GM23338 (cell line): ENCODE results near the gene PDIA2. TPM values are rescaled to one million over a fixed set of nuclear protein-coding genes. Genes with fewer than 3 reads are reported as not detected.

Experiments
- ATAC-seq: fragments of 200-7000 bp; cut with Tn5 transposase; 3 replicates; pipeline ENCODE4 v1.9.1; 2020
- DNase-seq: peaks from one replicate; pipeline ENCODE4 v3.0.0-alpha.2; 2015; ENCODE audit warnings: low spot score
- H2AFZ ChIP-seq: fragments of 200-600 bp; sonication (generic); 2 replicates; pipeline ENCODE4 v1.8.0; 2016; ENCODE audit warnings: antibody characterized with exemption, mild to moderate bottlenecking, moderate library complexity
- H3F3A ChIP-seq: fragments of 200-600 bp; sonication (generic); replicated peaks from 2 replicates; pipeline ENCODE4 v1.8.0; 2017; ENCODE audit warnings: antibody characterized with exemption, mixed run types, low read depth
- H3K27ac ChIP-seq: fragments of 200-600 bp; sonication (generic); 2 replicates; pipeline ENCODE4 v1.6.1; 2016; ENCODE audit warnings: low read depth
- H3K27me3 ChIP-seq: fragments of 200-600 bp; sonication (generic); 2 replicates; pipeline ENCODE4 v1.8.0; 2016; ENCODE audit warnings: mild to moderate bottlenecking, mixed run types, moderate library complexity; ENCODE audit not compliant: insufficient read depth
- H3K36me3 ChIP-seq: fragments of 200-600 bp; sonication (generic); 2 replicates; pipeline ENCODE4 v1.8.0; 2016; ENCODE audit warnings: mild to moderate bottlenecking; ENCODE audit not compliant: insufficient read depth
- H3K4me1 ChIP-seq: fragments of 200-600 bp; sonication (generic); 2 replicates; pipeline ENCODE4 v1.8.0; 2016; ENCODE audit warnings: mild to moderate bottlenecking, moderate library complexity; ENCODE audit not compliant: insufficient read depth
- H3K4me2 ChIP-seq: fragments of 200-600 bp; sonication (generic); 2 replicates; pipeline ENCODE4 v1.7.1; 2017; ENCODE audit warnings: mixed run types
- H3K4me3 ChIP-seq: fragments of 200-600 bp; sonication (generic); 2 replicates; pipeline ENCODE4 v1.6.1; 2016; ENCODE audit warnings: mixed run types
- H3K79me2 ChIP-seq: fragments of 200-600 bp; sonication (generic); replicated peaks from 2 replicates; pipeline ENCODE4 v1.8.0; 2017; ENCODE audit warnings: mild to moderate bottlenecking; ENCODE audit not compliant: insufficient read depth
- H3K9me2 ChIP-seq: fragments of 200-600 bp; sonication (generic); 2 replicates; pipeline ENCODE4 v1.8.0; 2017; ENCODE audit not compliant: insufficient read depth
- H4K20me1 ChIP-seq: fragments of 200-600 bp; sonication (generic); replicated peaks from 2 replicates; pipeline ENCODE4 v1.8.0; 2017; ENCODE audit warnings: mild to moderate bottlenecking; ENCODE audit not compliant: insufficient read depth
- H3K27ac Mint-ChIP-seq: 2 replicates; pipeline ENCODE4 v1.8.0; 2020; ENCODE audit warnings: inconsistent platforms, mild to moderate bottlenecking, moderate library complexity, mixed read lengths
- H3K27me3 Mint-ChIP-seq: 3 replicates; pipeline ENCODE4 v1.8.0; 2022; ENCODE audit warnings: low read depth, mild to moderate bottlenecking, moderate library complexity, mixed read lengths, inconsistent platforms; ENCODE audit not compliant: insufficient read depth, poor library complexity
- H3K36me3 Mint-ChIP-seq: 3 replicates; pipeline ENCODE4 v1.8.0; 2021; ENCODE audit warnings: low read depth, mild to moderate bottlenecking, inconsistent platforms, moderate library complexity, mixed read lengths
- H3K4me1 Mint-ChIP-seq: 3 replicates; pipeline ENCODE4 v1.8.0; 2020; ENCODE audit warnings: mild to moderate bottlenecking, inconsistent platforms, mixed read lengths
- H3K4me3 Mint-ChIP-seq: 3 replicates; pipeline ENCODE4 v1.8.0; 2021; ENCODE audit warnings: moderate library complexity, mild to moderate bottlenecking, inconsistent platforms, mixed read lengths
- H3K9me3 Mint-ChIP-seq: 3 replicates; pipeline ENCODE4 v1.8.0; 2020; ENCODE audit warnings: moderate library complexity, mild to moderate bottlenecking, inconsistent platforms, mixed read lengths
- CREB1 ChIP-seq: fragments of 250-450 bp; sonication (Bioruptor Pico); IDR thresholded peaks from 2 replicates; pipeline ENCODE4 v1.5.0; 2020; ENCODE audit warnings: low read depth, mild to moderate bottlenecking, moderate library complexity
- EZH2 ChIP-seq: fragments of 200-600 bp; sonication (generic); IDR thresholded peaks from one replicate; pipeline ENCODE4 v1.8.0; 2017; ENCODE audit warnings: antibody characterized with exemption, mild to moderate bottlenecking, low read depth; ENCODE audit not compliant: unreplicated experiment
- EZH2phosphoT487 ChIP-seq: fragments of 200-600 bp; sonication (generic); IDR thresholded peaks from one replicate; pipeline ENCODE4 v1.8.1; 2018; ENCODE audit warnings: antibody characterized with exemption; ENCODE audit not compliant: unreplicated experiment
- JUNB ChIP-seq: IDR thresholded peaks from one replicate; pipeline ENCODE4 v1.6.1; 2016; ENCODE audit warnings: antibody characterized with exemption; ENCODE audit not compliant: unreplicated experiment
- POLR2AphosphoS5 ChIP-seq: IDR thresholded peaks from 2 replicates; pipeline ENCODE4 v1.6.1; 2016; ENCODE audit warnings: antibody characterized with exemption, low read depth
- STAT1 ChIP-seq: IDR thresholded peaks from one replicate; pipeline ENCODE4 v1.6.1; 2016; ENCODE audit warnings: antibody characterized with exemption; ENCODE audit not compliant: unreplicated experiment
- ZNF114 ChIP-seq: fragments of 250-450 bp; sonication (Bioruptor Pico); IDR thresholded peaks from 2 replicates; pipeline ENCODE4 v1.5.0; 2020; ENCODE audit warnings: mild to moderate bottlenecking, moderate library complexity
- ZNF331 ChIP-seq: fragments of 250-450 bp; sonication (Bioruptor Pico); IDR thresholded peaks from 2 replicates; pipeline ENCODE4 v1.5.0; 2020; ENCODE audit warnings: low read depth, mild to moderate bottlenecking, moderate library complexity
- polyA plus RNA-seq: library from polyadenylated mRNA; unstranded; fragments of >200 nt; fragmentation: Nextera tagmentation; extraction: Ambion mirVana; gene quantifications from 2 replicates; pipeline ENCODE4 v1.2.1, GENCODE V29; 2016
- total RNA-seq: library from RNA; depleted of rRNA; stranded (reverse); fragments of >200 nt; shearing (Covaris generic); gene quantifications from 2 replicates; pipeline ENCODE4 v1.2.3, GENCODE V29; 2014
- TF ChIP-seq, protein P1 (sequence below): fragments of 250-450 bp; sonication (Bioruptor Pico); IDR thresholded peaks from 2 replicates; pipeline ENCODE4 v1.5.0; 2020; ENCODE audit warnings: mild to moderate bottlenecking, moderate library complexity

The PDIA2 gene
- total and polyA plus RNA-seq, 2 experiments from 2014 or later: 0.39 to 0.87 TPM

GRCh38 chr16:272633-273546 is 10.1 kb upstream of the PDIA2 start:
- no peak overlapping the region for H3K4me3 Mint-ChIP-seq
- ATAC-seq: no peak
- Histone ChIP-seq H2AFZ (no peak overlapping the region), H3K27ac (no peak overlapping the region), H3K4me1 (no peaks in the 10 kb centered on the region), H3K9me2 (no peaks in the 10 kb centered on the region), H3K79me2 (no peaks in the 10 kb centered on the region), H3F3A (no peaks in the 10 kb centered on the region; the same call in 1 of the 2 replicates), H3K4me3 (no peak overlapping the region), H3K36me3 (no peaks in the 10 kb centered on the region), H3K4me2 (no peak overlapping the region), H3K27me3 (peaks cover 30% of the 10 kb centered on the region), H4K20me1 (no peaks in the 10 kb centered on the region)
- no peaks in the 10 kb centered on the region; the same call in 2 of the 3 replicates for H3K36me3 Mint-ChIP-seq
- no peaks in the 10 kb centered on the region; the same call in 2 of the 3 replicates for H3K9me3 Mint-ChIP-seq
- DNase-seq: no peak
- no peaks in the 10 kb centered on the region for H3K4me1 Mint-ChIP-seq
- H3K27ac Mint-ChIP-seq: no peak overlapping the region
- TF ChIP-seq POLR2AphosphoS5 (no peak), ZNF114 (no peak), STAT1 (no peak), EZH2phosphoT487 (no peak), JUNB (no peak), CREB1 (CRISPR knock-in tag) (no peak), ZNF331 (CRISPR knock-in tag) (no peak), EZH2 (no peak)
- TF ChIP-seq, protein P1, sequence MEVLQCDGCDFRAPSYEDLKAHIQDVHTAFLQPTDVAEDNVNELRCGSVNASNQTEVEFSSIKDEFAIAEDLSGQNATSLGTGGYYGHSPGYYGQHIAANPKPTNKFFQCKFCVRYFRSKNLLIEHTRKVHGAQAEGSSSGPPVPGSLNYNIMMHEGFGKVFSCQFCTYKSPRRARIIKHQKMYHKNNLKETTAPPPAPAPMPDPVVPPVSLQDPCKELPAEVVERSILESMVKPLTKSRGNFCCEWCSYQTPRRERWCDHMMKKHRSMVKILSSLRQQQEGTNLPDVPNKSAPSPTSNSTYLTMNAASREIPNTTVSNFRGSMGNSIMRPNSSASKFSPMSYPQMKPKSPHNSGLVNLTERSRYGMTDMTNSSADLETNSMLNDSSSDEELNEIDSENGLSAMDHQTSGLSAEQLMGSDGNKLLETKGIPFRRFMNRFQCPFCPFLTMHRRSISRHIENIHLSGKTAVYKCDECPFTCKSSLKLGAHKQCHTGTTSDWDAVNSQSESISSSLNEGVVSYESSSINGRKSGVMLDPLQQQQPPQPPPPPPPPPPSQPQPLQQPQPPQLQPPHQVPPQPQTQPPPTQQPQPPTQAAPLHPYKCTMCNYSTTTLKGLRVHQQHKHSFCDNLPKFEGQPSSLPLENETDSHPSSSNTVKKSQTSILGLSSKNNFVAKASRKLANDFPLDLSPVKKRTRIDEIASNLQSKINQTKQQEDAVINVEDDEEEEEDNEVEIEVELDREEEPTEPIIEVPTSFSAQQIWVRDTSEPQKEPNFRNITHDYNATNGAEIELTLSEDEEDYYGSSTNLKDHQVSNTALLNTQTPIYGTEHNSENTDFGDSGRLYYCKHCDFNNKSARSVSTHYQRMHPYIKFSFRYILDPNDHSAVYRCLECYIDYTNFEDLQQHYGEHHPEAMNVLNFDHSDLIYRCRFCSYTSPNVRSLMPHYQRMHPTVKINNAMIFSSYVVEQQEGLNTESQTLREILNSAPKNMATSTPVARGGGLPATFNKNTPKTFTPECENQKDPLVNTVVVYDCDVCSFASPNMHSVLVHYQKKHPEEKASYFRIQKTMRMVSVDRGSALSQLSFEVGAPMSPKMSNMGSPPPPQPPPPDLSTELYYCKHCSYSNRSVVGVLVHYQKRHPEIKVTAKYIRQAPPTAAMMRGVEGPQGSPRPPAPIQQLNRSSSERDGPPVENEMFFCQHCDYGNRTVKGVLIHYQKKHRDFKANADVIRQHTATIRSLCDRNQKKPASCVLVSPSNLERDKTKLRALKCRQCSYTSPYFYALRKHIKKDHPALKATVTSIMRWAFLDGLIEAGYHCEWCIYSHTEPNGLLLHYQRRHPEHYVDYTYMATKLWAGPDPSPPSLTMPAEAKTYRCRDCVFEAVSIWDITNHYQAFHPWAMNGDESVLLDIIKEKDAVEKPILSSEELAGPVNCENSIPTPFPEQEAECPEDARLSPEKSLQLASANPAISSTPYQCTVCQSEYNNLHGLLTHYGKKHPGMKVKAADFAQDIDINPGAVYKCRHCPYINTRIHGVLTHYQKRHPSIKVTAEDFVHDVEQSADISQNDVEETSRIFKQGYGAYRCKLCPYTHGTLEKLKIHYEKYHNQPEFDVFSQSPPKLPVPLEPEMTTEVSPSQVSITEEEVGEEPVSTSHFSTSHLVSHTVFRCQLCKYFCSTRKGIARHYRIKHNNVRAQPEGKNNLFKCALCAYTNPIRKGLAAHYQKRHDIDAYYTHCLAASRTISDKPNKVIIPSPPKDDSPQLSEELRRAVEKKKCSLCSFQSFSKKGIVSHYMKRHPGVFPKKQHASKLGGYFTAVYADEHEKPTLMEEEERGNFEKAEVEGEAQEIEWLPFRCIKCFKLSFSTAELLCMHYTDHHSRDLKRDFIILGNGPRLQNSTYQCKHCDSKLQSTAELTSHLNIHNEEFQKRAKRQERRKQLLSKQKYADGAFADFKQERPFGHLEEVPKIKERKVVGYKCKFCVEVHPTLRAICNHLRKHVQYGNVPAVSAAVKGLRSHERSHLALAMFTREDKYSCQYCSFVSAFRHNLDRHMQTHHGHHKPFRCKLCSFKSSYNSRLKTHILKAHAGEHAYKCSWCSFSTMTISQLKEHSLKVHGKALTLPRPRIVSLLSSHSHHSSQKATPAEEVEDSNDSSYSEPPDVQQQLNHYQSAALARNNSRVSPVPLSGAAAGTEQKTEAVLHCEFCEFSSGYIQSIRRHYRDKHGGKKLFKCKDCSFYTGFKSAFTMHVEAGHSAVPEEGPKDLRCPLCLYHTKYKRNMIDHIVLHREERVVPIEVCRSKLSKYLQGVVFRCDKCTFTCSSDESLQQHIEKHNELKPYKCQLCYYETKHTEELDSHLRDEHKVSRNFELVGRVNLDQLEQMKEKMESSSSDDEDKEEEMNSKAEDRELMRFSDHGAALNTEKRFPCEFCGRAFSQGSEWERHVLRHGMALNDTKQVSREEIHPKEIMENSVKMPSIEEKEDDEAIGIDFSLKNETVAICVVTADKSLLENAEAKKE (CRISPR knock-in tag): no peak
- H3K27me3 Mint-ChIP-seq: peaks cover 36% of the 10 kb centered on the region
